GM18502 (cell line): ENCODE results near the gene TSPO.
"Not testable (repeated sequence)": the region's sequence is repeated elsewhere in the genome, so short reads cannot be mapped to it uniquely, and the experiment has no call there.

Source experiments
- ATAC-seq: cut with Tn5 transposase; IDR thresholded peaks from one replicate; pipeline ENCODE4 v1.9.1; 2021; ENCODE audit warnings: mild to moderate bottlenecking; ENCODE audit not compliant: unreplicated experiment, poor library complexity

The TSPO gene

GRCh38 chr22:43151251-43152002, at the start of gene TSPO:
TSPO (plus strand) TSS chr22:43151559; CDS start chr22:43159239, 7,680 bp downstream.
- no peak for ATAC-seq

GRCh38 chr22:43104056-43104625, 47.2 kb upstream of the TSPO start:
- not testable (repeated sequence) for ATAC-seq

GRCh38 chr22:43104950-43105349, 46.4 kb upstream of the TSPO start:
- ATAC-seq: not testable (repeated sequence)

- no peak for ATAC-seq
Measured at GRCh38 chr22:43106302-43106701, 45.1 kb upstream of the TSPO start.

GRCh38 chr22:43109511-43109910, 41.8 kb upstream of the TSPO start:
- ATAC-seq: no peak

GRCh38 chr22:43109921-43110443, 41.4 kb upstream of the TSPO start:
- no peak for ATAC-seq

GRCh38 chr22:43110444-43110926, 40.9 kb upstream of the TSPO start, which contains the start of gene BIK:
BIK (plus strand) TSS chr22:43110750; CDS start chr22:43124023, 13,273 bp downstream.
- ATAC-seq: no peak

GRCh38 chr22:43110927-43111623, 40.3 kb upstream of the TSPO start:
- no peak for ATAC-seq

- no peak for ATAC-seq
Measured at GRCh38 chr22:43113526-43114251, 37.7 kb upstream of the TSPO start.

- no peak for ATAC-seq
Measured at GRCh38 chr22:43114958-43115357, 36.4 kb upstream of the TSPO start.

- no peak for ATAC-seq
Measured at GRCh38 chr22:43116932-43117331, 34.4 kb upstream of the TSPO start.

GRCh38 chr22:43118024-43118849, 33.1 kb upstream of the TSPO start:
- no peak for ATAC-seq

- ATAC-seq: no peak
Measured at GRCh38 chr22:43118953-43119458, 32.4 kb upstream of the TSPO start.

GRCh38 chr22:43126501-43127165, 24.7 kb upstream of the TSPO start:
- no peak for ATAC-seq

- no peak for ATAC-seq
Measured at GRCh38 chr22:43127166-43127908, 24.0 kb upstream of the TSPO start.

GRCh38 chr22:43128116-43128515, 23.2 kb upstream of the TSPO start:
- ATAC-seq: no peak

GRCh38 chr22:43128928-43129424, 22.4 kb upstream of the TSPO start:
- ATAC-seq: no peak
